Dermis blood vessel endothelial cell (primary cell): ENCODE results near the gene HCFC2. TPM values are rescaled to one million over a fixed set of nuclear protein-coding genes. Genes with fewer than 3 reads are reported as not detected.

Experiments used
- total RNA-seq: library from RNA; depleted of rRNA; stranded (reverse); fragments of >200 nt; gene quantifications from 2 replicates; pipeline ENCODE4 v1.2.3, GENCODE V29; 2014

The HCFC2 gene
- total RNA-seq, 1 donor from 2014 or later, result 28.6 TPM

Other genes starting within 250 kb of the HCFC2 start
- gene NT5DC3, start 223.3 kb upstream of the HCFC2 start, total RNA-seq, result 7.0 TPM in 2 replicates
- gene HSP90B1, start 134.1 kb upstream of the HCFC2 start, total RNA-seq, result 932 and 1,739 TPM in 2 replicates
- gene TDG, start 98.7 kb upstream of the HCFC2 start, total RNA-seq, result 30.5 and 30.8 TPM in 2 replicates
- gene GLT8D2, start 14.3 kb upstream of the HCFC2 start, total RNA-seq, result 3.4 and 4.1 TPM in 2 replicates
- 17.4 and 23.6 TPM in 2 replicates for gene NFYB, start 73.7 kb downstream of the HCFC2 start, total RNA-seq
- 398 and 703 TPM in 2 replicates for gene TXNRD1, start 151.2 kb downstream of the HCFC2 start, total RNA-seq
- gene EID3, start 239.2 kb downstream of the HCFC2 start, total RNA-seq, result 5.4 and 6.8 TPM in 2 replicates